Ishikawa (cell line): Measurements from ENCODE around the gene ST8SIA2.

Source experiments
- CEBPB ChIP-seq: IDR thresholded peaks from 2 replicates; pipeline ENCODE4 v1.6.1; 2012
- EGR1 ChIP-seq: IDR thresholded peaks from 2 replicates; pipeline ENCODE4 v1.6.1; 2012
- RAD21 ChIP-seq: IDR thresholded peaks from 2 replicates; pipeline ENCODE4 v1.6.1; 2012; ENCODE audit warnings: low read depth

GRCh38 chr15:92505611-92506010 lies 111.9 kb downstream of the ST8SIA2 start:
- TF ChIP-seq CEBPB (no peak), EGR1 (no peak), RAD21 (no peak)
